ENCODE results near the gene ZGPAT. TPM values are rescaled to one million over a fixed set of nuclear protein-coding genes. Genes with fewer than 3 reads are reported as not detected.
"Not testable (repeated sequence)": the region's sequence is repeated elsewhere in the genome, so short reads cannot be mapped to it uniquely, and the experiment has no call there.

ZGPAT gene
- total and polyA plus RNA-seq, 2 donors, result 11.0 to 30.7 TPM

GRCh38 chr20:63766695-63767426, 59.0 kb downstream of the ZGPAT start:
- no peak for DNase-seq (ENCODE audit: extremely low spot score)
- Histone ChIP-seq H3K4me3 (ENCODE audit: low read depth, low read length) (no peak overlapping the region), H3K27ac (ENCODE audit: low read depth) (no peak overlapping the region), H3K4me1 (ENCODE audit: insufficient read depth) (no peaks in the 10 kb centered on the region), H3K36me3 (ENCODE audit: insufficient read depth) (peaks cover 2% of the 10 kb centered on the region)
- WGBS, result 95% methylated on average over 38 of the region's 38 CpGs

- no peak overlapping the region for H3K27ac ChIP-seq (ENCODE audit: low read depth)
- no peak for DNase-seq (ENCODE audit: extremely low spot score)
- 78% methylated on average over 18 of the region's 18 CpGs for WGBS
These were observed 59.6 kb downstream of the ZGPAT start for GRCh38 chr20:63767456-63767855.

GRCh38 chr20:63767886-63768285, 60.0 kb downstream of the ZGPAT start:
- H3K4me1 ChIP-seq (ENCODE audit: insufficient read depth), result no peaks in the 10 kb centered on the region
- no peak overlapping the region for H3K4me3 ChIP-seq (ENCODE audit: low read depth, low read length)
- peaks cover 2% of the 10 kb centered on the region for H3K36me3 ChIP-seq (ENCODE audit: insufficient read depth)
- no peak for DNase-seq (ENCODE audit: extremely low spot score)
- WGBS, result 89% methylated on average over 7 of the region's 7 CpGs
- H3K27ac ChIP-seq (ENCODE audit: low read depth), result no peak overlapping the region

More at GRCh38 chr20:63767456-63767855, 59.6 kb downstream of the ZGPAT start:
- peaks cover 2% of the 10 kb centered on the region for H3K36me3 ChIP-seq (ENCODE audit: insufficient read depth)
- no peak overlapping the region for H3K4me3 ChIP-seq (ENCODE audit: low read depth, low read length)
- no peaks in the 10 kb centered on the region for H3K4me1 ChIP-seq (ENCODE audit: insufficient read depth)

- no peak for DNase-seq (ENCODE audit: extremely low spot score)
- Histone ChIP-seq H3K4me1 (ENCODE audit: insufficient read depth) (no peaks in the 10 kb centered on the region), H3K4me3 (ENCODE audit: low read depth, low read length) (no peak overlapping the region), H3K36me3 (ENCODE audit: insufficient read depth) (peaks cover 2% of the 10 kb centered on the region), H3K27ac (ENCODE audit: low read depth) (no peak overlapping the region)
- 93% methylated on average over 26 of the region's 26 CpGs for WGBS
These were observed 61.0 kb downstream of the ZGPAT start for GRCh38 chr20:63768591-63769515.

GRCh38 chr20:63769891-63770474, 62.1 kb downstream of the ZGPAT start:
- 93% methylated on average over 31 of the region's 31 CpGs for WGBS
- Histone ChIP-seq H3K36me3 (ENCODE audit: insufficient read depth) (peaks cover 2% of the 10 kb centered on the region), H3K4me3 (ENCODE audit: low read depth, low read length) (no peak overlapping the region), H3K27ac (ENCODE audit: low read depth) (no peak overlapping the region), H3K4me1 (ENCODE audit: insufficient read depth) (no peaks in the 10 kb centered on the region)
- DNase-seq (ENCODE audit: extremely low spot score), result no peak

GRCh38 chr20:63771046-63771707, 63.3 kb downstream of the ZGPAT start:
- 92% methylated on average over 52 of the region's 52 CpGs for WGBS
- Histone ChIP-seq H3K36me3 (ENCODE audit: insufficient read depth) (peaks cover 2% of the 10 kb centered on the region), H3K4me3 (ENCODE audit: low read depth, low read length) (no peak overlapping the region), H3K27ac (ENCODE audit: low read depth) (no peak overlapping the region), H3K4me1 (ENCODE audit: insufficient read depth) (no peaks in the 10 kb centered on the region)
- DNase-seq (ENCODE audit: extremely low spot score), result no peak

- H3K4me3 ChIP-seq (ENCODE audit: low read depth, low read length), result no peak overlapping the region
These were observed 65.1 kb downstream of the ZGPAT start for GRCh38 chr20:63772781-63773518.

GRCh38 chr20:63773571-63774241, 65.9 kb downstream of the ZGPAT start:
- Histone ChIP-seq H3K27ac (ENCODE audit: low read depth) (no peak overlapping the region), H3K4me1 (ENCODE audit: insufficient read depth) (no peaks in the 10 kb centered on the region), H3K36me3 (ENCODE audit: insufficient read depth) (peaks cover under 1% of the 10 kb centered on the region), H3K4me3 (ENCODE audit: low read depth, low read length) (no peak overlapping the region)
- WGBS, result 86% methylated on average over 33 of the region's 33 CpGs
- DNase-seq (ENCODE audit: extremely low spot score), result no peak

More at GRCh38 chr20:63772781-63773518, 65.1 kb downstream of the ZGPAT start:
- DNase-seq (ENCODE audit: extremely low spot score), result no peak
- peaks cover 2% of the 10 kb centered on the region for H3K36me3 ChIP-seq (ENCODE audit: insufficient read depth)
- 83% methylated on average over 20 of the region's 20 CpGs for WGBS
- no peaks in the 10 kb centered on the region for H3K4me1 ChIP-seq (ENCODE audit: insufficient read depth)
- no peak overlapping the region for H3K27ac ChIP-seq (ENCODE audit: low read depth)

GRCh38 chr20:63774306-63774705, 66.5 kb downstream of the ZGPAT start:
- no peaks in the 10 kb centered on the region for H3K36me3 ChIP-seq (ENCODE audit: insufficient read depth)
- no peak for DNase-seq (ENCODE audit: extremely low spot score)
- H3K4me1 ChIP-seq (ENCODE audit: insufficient read depth), result no peaks in the 10 kb centered on the region
- 78% methylated on average over 15 of the region's 15 CpGs for WGBS
- no peak overlapping the region for H3K4me3 ChIP-seq (ENCODE audit: low read depth, low read length)
- no peak overlapping the region for H3K27ac ChIP-seq (ENCODE audit: low read depth)

- Histone ChIP-seq H3K4me3 (ENCODE audit: low read depth, low read length) (no peak overlapping the region), H3K27ac (ENCODE audit: low read depth) (no peak overlapping the region), H3K36me3 (ENCODE audit: insufficient read depth) (no peaks in the 10 kb centered on the region), H3K4me1 (ENCODE audit: insufficient read depth) (no peaks in the 10 kb centered on the region)
- WGBS, result 34% methylated on average over 67 of the region's 67 CpGs
- DNase-seq (ENCODE audit: extremely low spot score), result peak; percentile 55
These were observed 67.5 kb downstream of the ZGPAT start for GRCh38 chr20:63775096-63775978.

GRCh38 chr20:63776875-63777274, 69.0 kb downstream of the ZGPAT start:
- DNase-seq (ENCODE audit: extremely low spot score); H3K36me3 ChIP-seq (ENCODE audit: insufficient read depth); H3K27ac ChIP-seq (ENCODE audit: low read depth); H3K4me1 ChIP-seq (ENCODE audit: insufficient read depth); H3K4me3 ChIP-seq (ENCODE audit: low read depth, low read length): not testable (repeated sequence)
- WGBS, result 93% methylated on average over 23 of the region's 23 CpGs

- Histone ChIP-seq H3K36me3 (ENCODE audit: insufficient read depth) (no peaks in the 10 kb centered on the region), H3K4me3 (ENCODE audit: low read depth, low read length) (no peak overlapping the region), H3K4me1 (ENCODE audit: insufficient read depth) (no peaks in the 10 kb centered on the region), H3K27ac (ENCODE audit: low read depth) (no peak overlapping the region)
- WGBS, result 96% methylated on average over 13 of the region's 13 CpGs
- no peak for DNase-seq (ENCODE audit: extremely low spot score)
These were observed 69.8 kb downstream of the ZGPAT start for GRCh38 chr20:63777614-63778013.
